Common myeloid progenitor, CD34-positive (primary cell): ENCODE measurements around the gene DPH3. TPM values are rescaled to one million over a fixed set of nuclear protein-coding genes. Genes with fewer than 3 reads are reported as not detected.
"Not testable (repeated sequence)": the region's sequence is repeated elsewhere in the genome, so short reads cannot be mapped to it uniquely, and the experiment has no call there.

ENCODE experiments used
- CTCF ChIA-PET: fragments of 350-600 bp; sonication (Branson Sonifier 250); formaldehyde crosslinking; loops from one replicate; lab custom pipeline; 2021; ENCODE audit warnings: antibody characterized with exemption; lab: Charles Lee
- POLR2A ChIA-PET: fragments of 350-600 bp; sonication (Branson Sonifier 250); formaldehyde crosslinking; loops from one replicate; lab custom pipeline; 2021; ENCODE audit warnings: antibody characterized with exemption; lab: Charles Lee
- DNase-seq, 3 donors: peaks; one replicate each; pipeline versions ENCODE4 v3.0.0 to v3.0.0-alpha.2; 2013
- H3K27ac ChIP-seq, 2 experiments: 1 replicate in 1 of 2; 2 replicates in 1 of 2; pipeline ENCODE4 v1.7.0; 2013; ENCODE audit warnings: inconsistent platforms in 2 of 2, low read length in 2 of 2, mild to moderate bottlenecking in 2 of 2, low read depth in 1 of 2, moderate library complexity in 1 of 2; ENCODE audit not compliant: severe bottlenecking in 2 of 2, insufficient read depth in 1 of 2, poor library complexity in 1 of 2
- H3K27me3 ChIP-seq, 5 experiments: replicated peaks in 2 of 5; 1 replicate in 3 of 5; 2 replicates in 2 of 5; pipeline versions ENCODE4 v1.6.1 to v1.7.0; 2013; ENCODE audit warnings: low read length in 4 of 5, mild to moderate bottlenecking in 2 of 5, moderate library complexity in 2 of 5, inconsistent platforms in 1 of 5; ENCODE audit not compliant: insufficient read depth in 5 of 5, control insufficient read depth in 4 of 5
- H3K36me3 ChIP-seq, 4 experiments: 1 replicate in 2 of 4; 2 replicates in 2 of 4; pipeline versions ENCODE4 v1.6.1 to v1.7.0; 2013; ENCODE audit warnings: low read length in 3 of 4, control low read depth in 1 of 4, mild to moderate bottlenecking in 1 of 4; ENCODE audit not compliant: control insufficient read depth in 4 of 4, insufficient read depth in 4 of 4
- H3K4me1 ChIP-seq, 4 experiments: 1 replicate in 3 of 4; 2 replicates in 1 of 4; pipeline versions ENCODE4 v1.6.1 to v1.7.1; 2013; ENCODE audit warnings: low read length in 3 of 4, mild to moderate bottlenecking in 3 of 4, control low read depth in 1 of 4, inconsistent platforms in 1 of 4, moderate library complexity in 1 of 4; ENCODE audit not compliant: control insufficient read depth in 4 of 4, insufficient read depth in 4 of 4; ENCODE audit errors: control extremely low read depth in 1 of 4
- H3K4me3 ChIP-seq, 7 experiments: 1 replicate in 4 of 7; 2 replicates in 3 of 7; pipeline versions ENCODE4 v1.5.1 to v1.7.0; 2013; ENCODE audit warnings: mild to moderate bottlenecking in 7 of 7, low read length in 6 of 7, moderate library complexity in 6 of 7, inconsistent platforms in 2 of 7, low read depth in 2 of 7, control low read depth in 1 of 7; ENCODE audit not compliant: insufficient read depth in 4 of 7, control insufficient read depth in 1 of 7; ENCODE audit errors: extremely low read depth in 1 of 7
- H3K9me3 ChIP-seq, 5 experiments: 1 replicate in 4 of 5; 2 replicates in 1 of 5; pipeline versions ENCODE4 v1.6.1 to v1.7.1; 2013; ENCODE audit warnings: low read length in 4 of 5, mild to moderate bottlenecking in 2 of 5, inconsistent platforms in 1 of 5, low read depth in 1 of 5, moderate library complexity in 1 of 5; ENCODE audit not compliant: control insufficient read depth in 4 of 5, insufficient read depth in 2 of 5; ENCODE audit errors: control extremely low read depth in 1 of 5
- WGBS: methylation state at CpG from one replicate; pipeline ENCODE4 v1.1.5; 2013; ENCODE audit not compliant: insufficient coverage; 5-methylcytosine and 5-hydroxymethylcytosine counted together
- polyA plus RNA-seq: library from polyadenylated mRNA; unstranded; fragments of 120-200 nt; gene quantifications from one replicate; pipeline ENCODE4 v1.2.1, GENCODE V29; 2013

DPH3 gene
- polyA plus RNA-seq, result 13.5 TPM

DNA sequence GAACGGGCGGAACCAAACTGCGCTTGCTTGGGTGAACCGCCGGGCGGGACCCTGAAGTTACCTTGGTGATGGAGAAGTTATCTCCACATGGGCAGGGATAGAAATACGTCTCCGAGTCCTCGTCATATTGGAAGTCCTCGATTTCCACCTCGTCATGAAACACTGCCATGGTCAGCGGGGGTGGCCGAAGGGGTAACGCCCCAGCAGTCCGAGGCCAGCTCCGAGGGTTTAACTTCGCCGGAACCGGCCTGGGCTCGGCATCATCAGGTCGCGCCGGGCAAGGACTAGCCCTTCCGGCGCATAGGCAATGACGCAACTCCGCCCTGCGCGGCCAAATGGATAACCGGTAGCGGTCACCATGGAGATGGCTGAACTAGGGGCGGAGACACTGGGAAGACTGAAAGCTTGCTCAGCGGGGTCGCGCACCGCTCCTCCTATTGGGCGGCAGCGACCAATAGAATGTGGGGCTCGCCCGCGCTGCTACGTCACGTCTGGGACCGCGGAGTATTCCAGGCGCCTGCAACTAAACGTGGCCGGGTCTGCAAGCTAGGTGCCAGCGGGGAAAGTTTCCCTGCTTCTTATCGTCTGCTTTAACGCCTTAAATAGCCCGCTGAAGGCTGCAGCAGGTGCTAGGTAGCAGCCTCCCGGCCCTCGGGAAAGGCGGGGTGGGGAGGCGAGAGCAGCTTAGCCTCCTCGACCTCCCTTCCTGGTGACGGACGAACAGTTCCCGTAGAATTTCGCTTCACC, at the start of gene DPH3, which contains the start of gene OXNAD1:
DPH3 (minus strand) TSS at position 236 of the 747 bp plus-strand sequence; CDS start at position 169, 67 bp downstream.
OXNAD1 (plus strand) TSS at position 505 of the 747 bp plus-strand sequence. CDS start 5,741 bp downstream, outside the sequence.
- WGBS, result under 1% methylated on average over 61 of the region's 61 CpGs
- Histone ChIP-seq H3K27ac (peak within 1 kb of the TSS; percentile 93 to 96), H3K27me3 (no peaks in the 10 kb centered on the region), H3K4me3 (peak within 1 kb of the TSS; percentile 84 to 99 (median 95)), H3K9me3 (no peaks in the 10 kb centered on the region), H3K4me1 (peaks cover 12 to 28% (median 23%) of the 10 kb centered on the region in 4 experiments), H3K36me3 (peaks cover 1 to 8% (median 5%) of the 10 kb centered on the region in 4 experiments)
- ChIA-PET CTCF (interaction anchor here (1.0 to 4.7 kb wide), 9 partner anchors 11 to 449 kb away, joined by 3 to 19 read pairs (median 4); no protein-coding TSS in a partner anchor), POLR2A (interaction anchor here (0.6 to 1.4 kb wide), 3 partner anchors 13 to 1255 kb away, joined by 3 to 5 read pairs (median 3); no protein-coding TSS in a partner anchor)
- DNase-seq, result peak; percentile 100

DNA sequence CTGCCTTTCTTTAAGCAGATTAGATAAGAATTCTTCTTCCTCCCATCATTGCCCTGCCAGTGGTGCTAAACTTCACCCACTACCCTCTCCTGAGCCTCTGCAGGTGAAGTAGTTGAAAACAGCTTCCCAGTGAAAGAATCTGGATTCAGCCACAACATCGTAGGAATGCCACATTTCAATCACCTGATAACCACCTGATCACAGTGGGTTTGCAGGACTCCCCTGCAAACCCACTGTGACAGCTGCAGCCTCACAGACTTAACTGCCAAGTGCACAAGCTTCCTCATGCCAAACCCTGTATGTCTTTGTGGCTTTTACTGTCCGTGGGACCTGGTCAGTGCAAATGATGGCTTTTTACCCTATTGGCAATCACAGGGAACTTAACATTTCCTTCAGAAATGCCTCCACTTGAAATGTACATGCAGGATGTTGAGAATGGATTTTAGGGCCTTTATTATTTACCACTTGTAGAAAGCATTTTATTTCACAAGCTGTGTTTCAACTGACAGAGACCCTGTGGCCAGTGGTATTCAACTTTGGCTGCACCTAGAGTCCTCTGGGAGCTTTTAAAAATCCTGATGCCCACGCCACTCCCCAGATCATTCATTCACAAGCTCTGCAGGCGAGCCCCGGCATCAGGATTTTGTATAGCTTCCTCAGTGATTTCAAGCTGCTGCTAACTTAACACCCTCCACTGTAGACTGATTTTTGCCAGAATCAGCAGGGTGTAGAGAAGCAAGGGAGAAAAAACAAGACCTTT, 49.3 kb upstream of the DPH3 start:
- 55% methylated on average over 5 of the region's 5 CpGs for WGBS
- peak in 2 of 3 donors; percentile 76 to 78 for DNase-seq
- Histone ChIP-seq H3K27ac (no peak overlapping the region), H3K36me3 (peaks cover 11 to 45% (median 22%) of the 10 kb centered on the region in 4 experiments), H3K27me3 (no peaks in the 10 kb centered on the region), H3K4me3 (peak overlapping the region in 1 of 7 experiments; percentile 5), H3K9me3 (no peaks in the 10 kb centered on the region), H3K4me1 (peaks cover 13 to 52% (median 46%) of the 10 kb centered on the region in 4 experiments)
- POLR2A ChIA-PET, result interaction anchor here (0.7 kb wide), 1 partner anchor 222 kb away, joined by 3 read pairs; no protein-coding TSS in a partner anchor
- CTCF ChIA-PET, result interaction anchor here (0.7 to 2.6 kb wide), 8 partner anchors 10 to 202 kb away, joined by 3 to 18 read pairs (median 7); no protein-coding TSS in a partner anchor

GRCh38 chr3:16311960-16312451, 47.3 kb upstream of the DPH3 start:
- POLR2A ChIA-PET, result no interaction called here
- DNase-seq, result peak; percentile 67 to 92 (median 86)

DNA sequence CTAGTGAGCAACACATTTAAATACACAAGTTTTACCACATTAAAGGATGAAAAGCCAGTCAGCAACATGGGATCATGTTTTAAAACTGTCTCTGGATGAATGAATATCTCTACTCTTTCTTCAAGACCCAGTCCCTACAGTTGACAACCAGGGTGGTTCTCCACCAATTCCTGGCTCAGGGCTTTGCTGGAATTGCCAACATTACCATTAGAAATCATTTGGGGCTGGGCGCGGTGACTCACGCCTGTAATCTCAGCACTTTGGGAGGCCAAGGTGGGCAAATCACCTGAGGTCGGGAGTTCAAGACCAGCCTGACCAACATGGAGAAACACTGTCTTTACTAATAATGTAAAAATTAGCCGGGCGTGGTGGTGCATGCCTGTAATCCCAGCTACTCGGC, 45.7 kb upstream of the DPH3 start:
- CTCF ChIA-PET, result interaction anchor here (1.3 kb wide), 1 partner anchor 10 kb away, joined by 3 read pairs; no protein-coding TSS in a partner anchor
- H3K4me3 ChIP-seq, POLR2A ChIA-PET, H3K9me3 ChIP-seq, DNase-seq, H3K27ac ChIP-seq, H3K27me3 ChIP-seq: not testable (repeated sequence)
- 100% methylated on average over 3 of the region's 7 CpGs for WGBS
- Histone ChIP-seq H3K36me3 (peaks cover 0 to 30% (median 3%) of the 10 kb centered on the region in 4 experiments), H3K4me1 (peaks cover 13 to 54% (median 47%) of the 10 kb centered on the region in 4 experiments)

More at GRCh38 chr3:16311960-16312451, 47.3 kb upstream of the DPH3 start:
- peak overlapping the region in 2 of 7 experiments; percentile 6 to 22 for H3K4me3 ChIP-seq
- 5% methylated on average over 6 of the region's 6 CpGs for WGBS
- peaks cover 5 to 34% (median 13%) of the 10 kb centered on the region in 4 experiments for H3K36me3 ChIP-seq
- no peaks in the 10 kb centered on the region for H3K27me3 ChIP-seq
- H3K4me1 ChIP-seq, result peaks cover 13 to 54% (median 47%) of the 10 kb centered on the region in 4 experiments
- CTCF ChIA-PET, result interaction anchor here (1.2 to 2.6 kb wide), 7 partner anchors 9 to 42 kb away, joined by 3 to 12 read pairs (median 5); no protein-coding TSS in a partner anchor
- H3K27ac ChIP-seq, result peak overlapping the region; percentile 5 to 11
- H3K9me3 ChIP-seq, result no peaks in the 10 kb centered on the region

GRCh38 chr3:16309558-16309957, 44.8 kb upstream of the DPH3 start:
- H3K9me3 ChIP-seq, result no peaks in the 10 kb centered on the region
- CTCF ChIA-PET, result no interaction called here
- no peak overlapping the region for H3K4me3 ChIP-seq
- DNase-seq, result peak; percentile 46 to 86 (median 77)
- H3K4me1 ChIP-seq, result peaks cover 10 to 58% (median 48%) of the 10 kb centered on the region in 4 experiments
- H3K36me3 ChIP-seq, result peaks cover 0 to 37% (median under 1%) of the 10 kb centered on the region in 4 experiments
- no peaks in the 10 kb centered on the region for H3K27me3 ChIP-seq
- H3K27ac ChIP-seq, result no peak overlapping the region
- WGBS, result 57% methylated on average over 1 of the region's 2 CpGs
- POLR2A ChIA-PET, result no interaction called here

DNA sequence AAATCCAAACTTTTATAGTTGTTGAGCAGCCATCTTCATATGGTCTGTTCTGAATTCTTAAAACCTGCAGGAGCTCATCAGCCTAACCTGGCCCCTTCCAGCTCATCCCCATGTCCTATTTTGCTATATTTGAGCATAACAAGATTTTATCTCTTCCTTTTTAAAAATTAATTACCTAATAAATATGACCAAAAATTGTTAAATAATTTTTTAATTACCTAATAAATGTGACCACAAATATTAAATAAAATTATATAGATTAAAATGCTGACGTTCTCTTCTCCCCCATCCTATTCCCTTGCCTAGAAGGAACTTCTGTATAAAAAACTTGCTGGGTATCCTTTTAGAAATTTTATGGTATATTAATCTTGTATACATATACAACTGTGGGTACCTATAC, 44.0 kb upstream of the DPH3 start:
- Histone ChIP-seq H3K36me3 (peaks cover 0 to 43% (median under 1%) of the 10 kb centered on the region in 4 experiments), H3K27me3 (no peaks in the 10 kb centered on the region), H3K4me3 (no peak overlapping the region), H3K4me1 (peaks cover 8 to 58% (median 41%) of the 10 kb centered on the region in 4 experiments), H3K9me3 (no peaks in the 10 kb centered on the region), H3K27ac (no peak overlapping the region)
- ChIA-PET POLR2A (no interaction called here), CTCF (interaction anchor here (1.1 kb wide), 1 partner anchor 11 kb away, joined by 3 read pairs; no protein-coding TSS in a partner anchor)
- DNase-seq, result no peak
- no CpG with 5 or more reads among the region's 1 CpG for WGBS
